Uterus (tissue), 4 donors: ENCODE data around the gene EPHA6. TPM values are rescaled to one million over a fixed set of nuclear protein-coding genes. Genes with fewer than 3 reads are reported as not detected.

Experiments
- DNase-seq, 2 donors: peaks; one replicate each; pipeline ENCODE4 v3.0.0-alpha.2; 2019 to 2020
- H3K27ac ChIP-seq, 2 donors: fragments of 200-600 bp; sonication (generic); 1 replicate in 1 of 2; 2 replicates in 1 of 2; pipeline ENCODE4 v1.5.1; 2016 to 2018
- H3K27me3 ChIP-seq, 2 donors: fragments of 200-600 bp; sonication (generic); one replicate each; pipeline ENCODE4 v1.5.1; 2018 to 2019; ENCODE audit warnings: control low read depth in 1 of 2
- H3K36me3 ChIP-seq, 2 donors: fragments of 200-600 bp; sonication (generic); one replicate each; pipeline ENCODE4 v1.5.1; 2019; ENCODE audit warnings: control low read depth in 1 of 2
- H3K4me1 ChIP-seq, 2 donors: fragments of 200-600 bp; sonication (generic); one replicate each; pipeline ENCODE4 v1.5.1; 2018 to 2019; ENCODE audit warnings: control low read depth in 1 of 2
- H3K4me3 ChIP-seq, 2 donors: fragments of 200-600 bp; sonication (generic); 1 replicate in 1 of 2; 2 replicates in 1 of 2; pipeline ENCODE4 v1.5.1; 2018 to 2019; ENCODE audit warnings: mild to moderate bottlenecking in 1 of 2
- H3K9me3 ChIP-seq, 2 donors: fragments of 200-600 bp; sonication (generic); one replicate each; pipeline ENCODE4 v1.5.1; 2019; ENCODE audit warnings: control low read depth in 1 of 2
- POLR2A ChIP-seq, 2 donors: fragments of 450-650 bp; IDR thresholded peaks; one replicate each; pipeline ENCODE4 v1.6.1; 2016; ENCODE audit warnings: antibody characterized with exemption in 2 of 2, mild to moderate bottlenecking in 1 of 2, moderate library complexity in 1 of 2
- intact Hi-C: fragments of 100-400 bp; cut with DNase I; formaldehyde crosslinking; loops from one replicate; pipeline ENCODE4 v1.15.1; 2023; ENCODE audit warnings: low total_unique reads
- total RNA-seq, 4 donors: library from RNA; depleted of rRNA in 3 of 4; stranded (reverse); fragments of >200 nt in 3 of 4; gene quantifications; one replicate each; pipeline versions ENCODE4 v1.1.0 to v1.2.4, GENCODE V29; 2014 to 2023
- TF ChIP-seq, protein P1 (sequence below), 4 experiments: fragments of 200-600 bp in 2 of 4; fragments of 450-650 bp in 2 of 4; sonication (generic) in 2 of 4; IDR thresholded peaks; one replicate each; pipeline ENCODE4 v1.5.1; 2016 to 2019; ENCODE audit warnings: antibody characterized with exemption in 4 of 4, mild to moderate bottlenecking in 2 of 4, moderate library complexity in 1 of 4
- donor health status: DM: yes; HTN: yes; CAD: no.

The EPHA6 gene
- total RNA-seq, 4 donors from 2014 or later: 0.29 to 7.3 (median 2.5) TPM

DNA sequence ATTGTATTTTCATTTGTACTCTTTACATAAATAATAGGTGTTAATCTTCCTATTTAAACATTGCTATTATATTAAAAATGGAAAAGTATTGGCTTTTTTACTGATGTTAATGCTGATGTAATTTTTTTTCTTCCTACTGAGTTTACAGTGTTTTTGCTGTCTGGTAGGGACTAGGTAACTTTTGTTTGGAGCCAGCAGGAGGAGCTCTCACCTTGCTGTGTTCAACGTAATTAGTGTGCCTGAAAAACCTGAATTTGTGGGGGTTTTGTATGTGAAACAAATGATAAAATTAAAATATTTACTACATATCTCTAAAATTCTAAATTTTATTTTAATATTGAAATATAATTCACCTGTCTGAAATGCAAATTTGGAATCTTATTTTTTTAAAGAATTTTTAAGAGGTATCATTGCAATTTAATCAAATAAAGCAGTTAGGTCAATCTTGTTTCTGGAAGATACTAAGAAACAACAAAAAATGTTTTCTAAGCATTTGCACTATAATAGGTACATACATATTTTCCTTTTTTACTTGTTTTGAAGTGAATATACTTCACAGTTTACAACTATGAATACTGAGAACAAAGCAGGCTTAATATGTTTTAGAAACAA is 48.8 kb downstream of the EPHA6 start:
- H3K27ac ChIP-seq: no peak overlapping the region
- no peaks in the 10 kb centered on the region for H3K9me3 ChIP-seq
- DNase-seq: no peak
- H3K4me1 ChIP-seq: no peaks in the 10 kb centered on the region
- no peak overlapping the region for H3K4me3 ChIP-seq
- H3K27me3 ChIP-seq: no peaks in the 10 kb centered on the region
- intact Hi-C loops: no loop called here
- no peaks in the 10 kb centered on the region for H3K36me3 ChIP-seq
- TF ChIP-seq, protein P1, sequence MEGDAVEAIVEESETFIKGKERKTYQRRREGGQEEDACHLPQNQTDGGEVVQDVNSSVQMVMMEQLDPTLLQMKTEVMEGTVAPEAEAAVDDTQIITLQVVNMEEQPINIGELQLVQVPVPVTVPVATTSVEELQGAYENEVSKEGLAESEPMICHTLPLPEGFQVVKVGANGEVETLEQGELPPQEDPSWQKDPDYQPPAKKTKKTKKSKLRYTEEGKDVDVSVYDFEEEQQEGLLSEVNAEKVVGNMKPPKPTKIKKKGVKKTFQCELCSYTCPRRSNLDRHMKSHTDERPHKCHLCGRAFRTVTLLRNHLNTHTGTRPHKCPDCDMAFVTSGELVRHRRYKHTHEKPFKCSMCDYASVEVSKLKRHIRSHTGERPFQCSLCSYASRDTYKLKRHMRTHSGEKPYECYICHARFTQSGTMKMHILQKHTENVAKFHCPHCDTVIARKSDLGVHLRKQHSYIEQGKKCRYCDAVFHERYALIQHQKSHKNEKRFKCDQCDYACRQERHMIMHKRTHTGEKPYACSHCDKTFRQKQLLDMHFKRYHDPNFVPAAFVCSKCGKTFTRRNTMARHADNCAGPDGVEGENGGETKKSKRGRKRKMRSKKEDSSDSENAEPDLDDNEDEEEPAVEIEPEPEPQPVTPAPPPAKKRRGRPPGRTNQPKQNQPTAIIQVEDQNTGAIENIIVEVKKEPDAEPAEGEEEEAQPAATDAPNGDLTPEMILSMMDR (IDR thresholded peaks at IDR 0.05): peak in 3 of 4 experiments; percentile 12 to 45 (median 29)
- TF ChIP-seq POLR2A (IDR thresholded peaks at IDR 0.05): no peak

DNA sequence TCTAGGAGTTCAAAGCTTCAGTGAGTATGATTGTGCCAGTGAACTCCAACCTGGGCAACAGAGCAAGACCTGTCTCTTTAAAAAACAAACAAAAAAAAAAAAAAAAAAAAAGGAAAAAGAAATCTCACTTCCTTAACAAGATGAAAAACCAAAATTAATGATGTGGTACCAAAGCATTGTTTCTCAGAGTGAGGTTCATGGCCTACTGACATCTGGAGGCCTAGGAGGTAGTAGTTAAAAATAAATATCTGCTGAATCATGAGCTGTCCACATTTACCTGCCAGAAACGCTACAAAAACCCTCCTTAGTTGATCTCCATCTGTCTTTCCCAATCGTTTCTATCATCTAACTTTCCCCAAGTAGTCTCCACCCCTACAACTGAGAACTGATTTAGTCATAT is 51.2 kb downstream of the EPHA6 start:
- no peaks in the 10 kb centered on the region for H3K36me3 ChIP-seq
- H3K4me3 ChIP-seq: no peak overlapping the region
- no peaks in the 10 kb centered on the region for H3K27me3 ChIP-seq
- intact Hi-C loops: no loop called here
- no peaks in the 10 kb centered on the region for H3K9me3 ChIP-seq
- H3K4me1 ChIP-seq: no peaks in the 10 kb centered on the region
- TF ChIP-seq POLR2A (IDR thresholded peaks at IDR 0.05): no peak
- TF ChIP-seq, protein P1 (IDR thresholded peaks at IDR 0.05): no peak
- no peak for DNase-seq
- no peak overlapping the region for H3K27ac ChIP-seq

DNA sequence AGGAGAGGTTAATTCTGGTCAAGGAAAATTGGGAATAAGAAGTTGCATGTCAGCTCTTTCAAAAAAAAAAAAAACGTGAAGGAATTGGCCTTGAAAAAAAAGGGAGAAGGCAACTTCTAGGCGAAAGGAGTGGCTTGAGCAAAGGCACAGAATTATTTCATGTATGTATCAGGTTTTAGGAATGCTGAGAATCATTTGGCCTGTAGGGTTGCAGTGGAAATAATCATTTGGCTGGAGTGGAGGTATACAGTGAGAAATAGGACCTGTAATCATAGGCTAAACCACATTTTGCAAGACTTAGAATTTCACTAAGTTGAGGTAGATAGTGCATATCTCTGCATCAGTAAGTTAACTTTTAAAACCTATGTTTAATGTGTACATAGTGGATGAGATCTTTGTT is 54.9 kb downstream of the EPHA6 start:
- no peaks in the 10 kb centered on the region for H3K4me1 ChIP-seq
- no peaks in the 10 kb centered on the region for H3K27me3 ChIP-seq
- no peaks in the 10 kb centered on the region for H3K9me3 ChIP-seq
- H3K4me3 ChIP-seq: no peak overlapping the region
- no peak overlapping the region for H3K27ac ChIP-seq
- TF ChIP-seq, protein P1 (IDR thresholded peaks at IDR 0.05): no peak
- TF ChIP-seq POLR2A (IDR thresholded peaks at IDR 0.05): no peak
- no peak for DNase-seq
- intact Hi-C loops: no loop called here
- no peaks in the 10 kb centered on the region for H3K36me3 ChIP-seq

DNA sequence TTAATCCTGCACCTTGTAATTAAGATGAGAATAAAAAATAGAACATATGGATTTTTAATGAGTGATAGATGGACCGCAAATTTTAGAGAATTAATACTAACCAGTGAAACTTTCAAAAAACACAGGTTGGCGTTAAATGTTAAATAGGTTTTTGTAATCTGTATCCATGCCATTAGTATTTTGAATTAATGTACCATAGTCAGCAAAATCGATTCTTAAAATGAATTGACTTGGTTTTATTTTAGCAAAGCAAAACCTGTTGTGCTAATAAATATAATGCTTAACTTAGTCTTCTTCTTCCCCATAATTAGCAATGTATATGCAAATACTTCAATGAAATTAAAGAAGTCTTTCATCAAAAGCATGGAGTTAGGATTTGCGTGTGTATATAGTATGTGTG is 63.1 kb downstream of the EPHA6 start:
- intact Hi-C loops: no loop called here
- Histone ChIP-seq H3K4me3 (no peak overlapping the region), H3K4me1 (no peaks in the 10 kb centered on the region), H3K36me3 (no peaks in the 10 kb centered on the region), H3K27ac (no peak overlapping the region), H3K27me3 (no peaks in the 10 kb centered on the region), H3K9me3 (no peaks in the 10 kb centered on the region)
- DNase-seq: no peak
- TF ChIP-seq, protein P1 (IDR thresholded peaks at IDR 0.05): no peak
- no peak for TF ChIP-seq POLR2A (IDR thresholded peaks at IDR 0.05)

DNA sequence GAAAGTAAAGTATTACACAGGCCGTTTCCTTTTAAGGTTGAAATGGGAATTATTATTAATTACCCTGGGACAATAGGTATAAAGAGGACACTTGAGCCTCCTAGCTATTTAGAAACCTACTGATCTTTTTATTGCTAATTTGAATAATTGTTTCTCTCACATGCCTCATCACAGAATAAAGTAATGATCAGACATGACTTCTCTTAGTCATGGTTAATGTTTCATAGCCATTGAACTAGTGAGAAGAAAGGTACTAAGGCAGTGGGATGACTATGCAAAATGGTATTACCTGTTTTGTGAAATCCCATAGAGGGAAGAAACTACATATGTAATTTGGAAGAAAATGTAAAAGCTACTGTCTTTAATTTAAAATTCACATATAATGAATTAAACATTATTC is 85.6 kb downstream of the EPHA6 start:
- no peaks in the 10 kb centered on the region for H3K36me3 ChIP-seq
- no peak for TF ChIP-seq POLR2A (IDR thresholded peaks at IDR 0.05)
- TF ChIP-seq, protein P1 (IDR thresholded peaks at IDR 0.05): no peak
- intact Hi-C loops: no loop called here

More for the DNA sequence above, 85.6 kb downstream of the EPHA6 start:
- Histone ChIP-seq H3K9me3 (no peaks in the 10 kb centered on the region), H3K27ac (no peak overlapping the region), H3K4me3 (no peak overlapping the region), H3K4me1 (no peaks in the 10 kb centered on the region), H3K27me3 (no peaks in the 10 kb centered on the region)
- no peak for DNase-seq
